Measurements from ENCODE around the gene INAVA.

DNA sequence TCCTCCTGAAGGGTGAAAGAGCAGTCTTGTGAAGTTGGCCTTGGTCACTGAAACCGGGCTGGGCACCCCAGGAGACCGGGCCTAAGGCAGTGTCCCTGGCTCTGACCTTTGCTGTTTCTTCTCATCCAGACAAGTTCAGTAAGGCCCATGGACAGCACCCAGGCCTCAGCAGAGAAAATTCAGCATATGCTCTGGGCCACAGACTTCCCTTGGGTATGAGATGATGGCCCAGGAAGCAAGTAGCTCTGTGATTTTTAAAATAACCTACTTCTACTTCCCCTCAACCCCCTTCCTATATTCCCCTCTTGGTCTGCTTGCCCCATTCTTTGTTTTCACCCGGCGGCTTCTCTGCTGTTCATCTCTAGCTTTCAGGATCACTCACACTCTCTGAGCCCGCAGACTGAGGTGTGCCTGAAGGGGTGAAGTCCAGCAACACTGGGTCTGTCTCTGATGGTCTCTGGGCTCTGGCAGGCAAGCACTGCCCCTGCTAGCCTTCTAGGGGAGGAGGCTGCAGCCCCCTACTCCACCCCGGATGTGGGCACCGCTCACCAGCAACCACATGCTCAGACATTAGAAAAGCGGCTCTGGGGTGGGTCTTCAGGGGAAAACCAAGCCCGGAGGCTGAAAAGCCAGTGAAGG lies 24.8 kb upstream of the INAVA start:
- no peak for TF ChIP-seq CTCF (IDR thresholded peaks at IDR 0.05)
- TF ChIP-seq POLR2A (IDR thresholded peaks at IDR 0.05): no peak

All from heart left ventricle (tissue), 13 donors.